ENCODE data around the gene LRRC28.
A peak's percentile ranks its signal among the peaks of the same experiment; 100 is the strongest.

LRRC28 gene

DNA sequence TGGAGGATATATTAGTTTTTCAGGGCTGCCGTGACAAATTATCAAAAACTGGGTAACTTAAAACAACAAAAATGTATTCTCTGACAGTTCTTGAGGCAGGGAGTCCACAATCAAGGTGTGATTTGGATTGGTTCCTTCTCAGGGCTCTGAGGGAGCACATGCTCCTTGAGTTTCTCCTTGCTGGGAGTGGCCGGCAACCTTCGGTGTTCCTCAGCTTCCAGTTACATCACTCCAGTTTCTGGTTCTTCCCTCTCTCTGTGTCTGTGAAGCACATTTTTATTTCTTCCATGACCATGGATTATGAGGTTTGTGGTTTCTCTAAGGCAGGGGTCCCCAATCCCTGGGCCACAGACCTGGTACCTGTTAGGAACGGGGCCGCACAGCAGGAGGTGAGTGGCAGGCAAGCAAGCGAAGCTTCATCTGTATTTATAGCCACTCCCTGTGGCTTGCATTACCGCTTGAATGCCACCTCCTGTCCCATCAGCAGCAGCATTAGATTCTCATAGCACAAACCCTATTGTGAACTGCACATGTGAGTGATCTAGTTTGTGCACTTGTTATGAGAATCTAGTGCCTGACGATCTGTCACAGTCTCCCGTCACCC is 24.3 kb downstream of the LRRC28 start:
- TF ChIP-seq, protein P1, sequence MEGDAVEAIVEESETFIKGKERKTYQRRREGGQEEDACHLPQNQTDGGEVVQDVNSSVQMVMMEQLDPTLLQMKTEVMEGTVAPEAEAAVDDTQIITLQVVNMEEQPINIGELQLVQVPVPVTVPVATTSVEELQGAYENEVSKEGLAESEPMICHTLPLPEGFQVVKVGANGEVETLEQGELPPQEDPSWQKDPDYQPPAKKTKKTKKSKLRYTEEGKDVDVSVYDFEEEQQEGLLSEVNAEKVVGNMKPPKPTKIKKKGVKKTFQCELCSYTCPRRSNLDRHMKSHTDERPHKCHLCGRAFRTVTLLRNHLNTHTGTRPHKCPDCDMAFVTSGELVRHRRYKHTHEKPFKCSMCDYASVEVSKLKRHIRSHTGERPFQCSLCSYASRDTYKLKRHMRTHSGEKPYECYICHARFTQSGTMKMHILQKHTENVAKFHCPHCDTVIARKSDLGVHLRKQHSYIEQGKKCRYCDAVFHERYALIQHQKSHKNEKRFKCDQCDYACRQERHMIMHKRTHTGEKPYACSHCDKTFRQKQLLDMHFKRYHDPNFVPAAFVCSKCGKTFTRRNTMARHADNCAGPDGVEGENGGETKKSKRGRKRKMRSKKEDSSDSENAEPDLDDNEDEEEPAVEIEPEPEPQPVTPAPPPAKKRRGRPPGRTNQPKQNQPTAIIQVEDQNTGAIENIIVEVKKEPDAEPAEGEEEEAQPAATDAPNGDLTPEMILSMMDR (IDR thresholded peaks at IDR 0.05; ENCODE audit: insufficient read depth, low read depth, low read length, missing control alignments) = no peak

DNA sequence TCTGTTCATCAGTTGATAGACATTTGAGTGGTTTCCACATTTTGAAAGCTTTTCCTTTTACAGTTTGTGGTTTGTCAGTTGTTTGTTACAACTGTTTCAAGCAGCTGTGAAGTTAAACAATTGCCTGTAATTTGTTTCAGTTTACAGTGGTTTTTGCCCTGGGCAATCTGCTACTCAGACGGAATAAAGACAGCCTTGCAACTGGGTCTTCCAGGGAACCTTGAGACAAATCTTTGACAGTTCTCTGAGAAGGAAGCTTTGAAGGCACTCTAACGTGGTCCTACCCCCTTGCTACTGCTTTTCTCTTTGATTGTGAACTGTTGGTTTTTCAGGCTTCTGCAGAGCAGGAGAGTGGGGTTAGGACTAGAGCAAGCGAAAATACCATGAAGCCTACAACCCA is 28.0 kb downstream of the LRRC28 start:
- no peak overlapping the region for H3K4me3 ChIP-seq (ENCODE audit: low read length)
- DNase-seq (ENCODE audit: low read depth) = no peak
- TF ChIP-seq, protein P1 (IDR thresholded peaks at IDR 0.05; ENCODE audit: insufficient read depth, low read depth, low read length, missing control alignments) = no peak

More for the DNA sequence above, 24.3 kb downstream of the LRRC28 start:
- no peak overlapping the region for H3K4me3 ChIP-seq (ENCODE audit: low read length)
- DNase-seq (ENCODE audit: low read depth) = no peak

- TF ChIP-seq, protein P1 (IDR thresholded peaks at IDR 0.05; ENCODE audit: insufficient read depth, low read depth, low read length, missing control alignments) = no peak
- DNase-seq (ENCODE audit: low read depth) = no peak
- no peak overlapping the region for H3K4me3 ChIP-seq (ENCODE audit: low read length)
Observed at GRCh38 chr15:99279827-99280226, 28.5 kb downstream of the LRRC28 start.

DNA sequence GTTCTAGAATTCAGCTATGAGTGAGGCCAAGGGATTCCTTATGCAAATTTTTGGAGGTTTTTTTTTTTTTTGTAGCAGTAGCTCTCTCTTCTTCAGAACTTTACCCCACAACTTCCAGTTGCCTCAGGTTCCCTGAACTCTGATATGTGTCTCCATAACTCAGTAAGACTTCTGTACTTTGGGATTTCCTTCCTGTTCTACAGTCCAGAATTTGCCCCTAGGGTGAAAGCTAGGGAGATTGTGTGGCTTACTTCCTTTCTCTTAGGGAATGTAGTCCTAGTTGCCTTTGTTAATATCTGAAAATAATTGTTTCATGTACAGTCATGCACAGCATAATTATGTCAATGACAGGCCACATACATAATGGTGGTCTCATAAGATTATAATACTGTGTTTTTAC is 30.8 kb downstream of the LRRC28 start:
- TF ChIP-seq, protein P1 (IDR thresholded peaks at IDR 0.05; ENCODE audit: insufficient read depth, low read depth, low read length, missing control alignments) = no peak
- H3K4me3 ChIP-seq (ENCODE audit: low read length) = no peak overlapping the region
- DNase-seq (ENCODE audit: low read depth) = peak; percentile 50

DNA sequence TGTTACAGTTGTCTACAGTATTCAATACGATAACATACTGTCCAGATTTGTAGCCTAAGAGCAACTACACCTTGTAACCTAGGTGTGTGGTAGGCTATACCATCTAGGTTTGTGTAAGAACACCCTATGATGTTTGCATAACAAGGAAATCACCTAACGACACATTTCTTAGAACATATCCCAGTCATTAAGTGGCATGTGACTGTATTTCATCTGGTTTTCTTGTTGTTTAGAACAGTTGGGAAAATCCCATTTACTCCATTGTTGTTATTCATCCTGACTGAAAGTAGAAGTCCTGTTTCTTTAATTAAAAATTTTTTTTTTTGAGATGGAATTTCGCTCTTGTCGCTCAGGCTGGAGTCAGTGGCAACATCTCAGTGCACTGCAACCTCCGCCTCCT is 31.3 kb downstream of the LRRC28 start:
- TF ChIP-seq, protein P1 (IDR thresholded peaks at IDR 0.05; ENCODE audit: insufficient read depth, low read depth, low read length, missing control alignments) = no peak
- DNase-seq (ENCODE audit: low read depth) = peak; percentile 45
- no peak overlapping the region for H3K4me3 ChIP-seq (ENCODE audit: low read length)

DNA sequence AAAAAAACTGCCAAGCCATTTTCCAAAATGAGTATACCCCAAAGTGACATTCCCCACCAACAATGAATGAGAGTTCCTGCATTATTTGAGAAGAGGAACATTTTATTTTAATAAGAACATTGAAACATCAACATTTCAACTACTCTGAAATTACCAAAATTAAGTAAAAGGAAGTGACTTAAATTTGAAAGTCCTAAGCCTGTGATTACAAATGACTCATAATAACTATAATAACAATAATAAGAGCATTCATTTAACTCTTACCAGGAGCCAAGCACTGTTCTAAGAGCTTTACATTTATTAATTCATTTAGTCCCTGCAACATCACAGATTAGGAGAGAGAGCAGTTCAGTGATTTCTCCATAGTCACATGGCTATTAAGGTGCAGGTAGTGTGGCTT is 32.4 kb downstream of the LRRC28 start:
- H3K4me3 ChIP-seq (ENCODE audit: low read length) = no peak overlapping the region
- DNase-seq (ENCODE audit: low read depth) = no peak
- TF ChIP-seq, protein P1 (IDR thresholded peaks at IDR 0.05; ENCODE audit: insufficient read depth, low read depth, low read length, missing control alignments) = no peak

DNA sequence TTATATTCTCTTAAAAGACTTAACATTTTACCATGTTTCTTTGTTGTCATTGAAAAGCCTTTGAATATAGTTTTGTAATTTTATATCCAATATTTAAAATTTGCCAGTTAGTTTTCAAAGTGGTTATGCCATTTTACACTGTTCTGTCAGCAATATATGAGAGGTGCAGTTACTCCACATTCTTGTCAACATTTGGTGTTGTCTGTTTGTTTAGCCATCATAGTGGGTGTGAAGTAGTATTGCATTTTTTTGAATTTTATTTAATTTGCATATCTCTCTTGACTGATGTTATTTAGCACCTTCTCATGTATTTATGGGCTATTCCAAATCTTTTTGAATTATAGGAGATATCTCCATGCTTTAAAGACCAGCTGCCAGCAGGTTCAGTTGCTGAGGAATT is 40.4 kb downstream of the LRRC28 start:
- TF ChIP-seq, protein P1 (IDR thresholded peaks at IDR 0.05; ENCODE audit: insufficient read depth, low read depth, low read length, missing control alignments) = no peak
- H3K4me3 ChIP-seq (ENCODE audit: low read length) = no peak overlapping the region
- no peak for DNase-seq (ENCODE audit: low read depth)

All from epithelial cell of esophagus (primary cell).